Testis (tissue), 3 donors: ENCODE data around the gene C11orf65. TPM values are rescaled to one million over a fixed set of nuclear protein-coding genes. Genes with fewer than 3 reads are reported as not detected.

Source experiments
- DNase-seq: peaks from one replicate; pipeline ENCODE4 v3.0.0-alpha.2; 2019
- H3K27ac ChIP-seq, 2 donors: fragments of 200-600 bp; sonication (generic); one replicate each; pipeline ENCODE4 v1.5.1; 2019
- H3K27me3 ChIP-seq: fragments of 200-600 bp; sonication (generic); one replicate; pipeline ENCODE4 v1.5.1; 2019
- H3K36me3 ChIP-seq: fragments of 200-600 bp; sonication (generic); one replicate; pipeline ENCODE4 v1.5.1; 2017; ENCODE audit warnings: low read depth; ENCODE audit errors: missing control alignments
- H3K4me1 ChIP-seq: fragments of 200-600 bp; sonication (generic); one replicate; pipeline ENCODE4 v1.5.1; 2019
- H3K4me3 ChIP-seq, 2 donors: fragments of 200-600 bp; sonication (generic); one replicate each; pipeline ENCODE4 v1.5.1; 2017 to 2019
- H3K9me3 ChIP-seq: fragments of 200-600 bp; sonication (generic); one replicate; pipeline ENCODE4 v1.5.1; 2017
- POLR2A ChIP-seq: fragments of 450-650 bp; IDR thresholded peaks from one replicate; pipeline ENCODE4 v1.6.1; 2017; ENCODE audit warnings: antibody characterized with exemption, mild to moderate bottlenecking, moderate library complexity
- WGBS, 2 donors: methylation state at CpG; one replicate each; pipeline ENCODE4 v1.1.5; 2018; 5-methylcytosine and 5-hydroxymethylcytosine counted together
- intact Hi-C: fragments of 100-400 bp; cut with DNase I; formaldehyde crosslinking; loops from one replicate; pipeline ENCODE4 v1.15.1; 2023; ENCODE audit warnings: low total_unique reads
- polyA plus RNA-seq: library from polyadenylated mRNA; stranded (reverse); fragments of 350-450 nt; fragmentation: Illumina TruSeq; extraction: RNeasy Lipid Tissue Mini Kit (QIAGEN cat#74804); gene quantifications from one replicate; pipeline ENCODE4 v1.2.3, GENCODE V29; 2014; ENCODE audit warnings: low read depth, low replicate concordance; ENCODE audit not compliant: insufficient read depth
- total RNA-seq, 2 donors: library from RNA; depleted of rRNA; stranded (reverse); fragments of >200 nt; gene quantifications; one replicate each; pipeline ENCODE4 v1.2.3, GENCODE V29; 2016
- TF ChIP-seq, protein P1 (sequence below), 3 experiments: fragments of 450-650 bp in 2 of 3; fragments of 200-600 bp in 1 of 3; sonication (generic) in 1 of 3; IDR thresholded peaks; one replicate each; pipeline ENCODE4 v1.5.1; 2016 to 2019; ENCODE audit warnings: antibody characterized with exemption in 3 of 3, mild to moderate bottlenecking in 2 of 3, moderate library complexity in 1 of 3

The C11orf65 gene
- total and polyA plus RNA-seq, 3 donors from 2014 or later: 22.1 to 69.7 (median 48.9) TPM

DNA sequence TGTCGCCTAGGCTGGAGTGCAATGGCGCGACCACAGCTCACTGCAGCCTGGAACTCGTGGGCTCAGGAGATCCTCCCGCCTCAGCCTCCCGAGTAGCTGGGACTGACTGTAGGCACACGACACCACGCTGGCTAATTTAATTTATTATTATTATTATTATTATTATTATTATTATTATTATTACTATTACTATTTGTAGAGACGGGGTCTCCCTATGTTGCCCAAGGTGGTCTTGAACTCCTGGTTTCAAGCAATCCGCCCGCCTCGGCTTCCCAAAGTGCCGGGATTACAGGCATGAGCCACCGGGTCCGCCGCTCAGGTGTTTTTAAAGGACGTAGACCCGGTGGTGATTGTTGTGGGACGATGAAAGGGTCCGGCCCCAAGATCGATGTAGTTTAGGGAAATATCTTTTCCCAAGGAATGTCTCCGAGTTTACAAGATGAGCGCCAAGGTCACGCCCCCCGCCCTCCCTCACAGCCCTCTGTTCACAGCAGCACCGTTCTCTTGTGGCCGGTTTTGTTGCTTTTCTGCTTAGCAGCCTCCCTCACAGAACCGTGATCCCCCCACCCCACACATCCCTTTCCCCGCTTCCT, 31.6 kb upstream of the C11orf65 start:
- 39 to 55% methylated on average over 29 of the region's 29 CpGs for WGBS, 2 donors
- Histone ChIP-seq H3K9me3 (no peaks in the 10 kb centered on the region), H3K27me3 (no peaks in the 10 kb centered on the region), H3K36me3 (no peaks in the 10 kb centered on the region), H3K4me3 (peak overlapping the region; percentile 76 to 81), H3K27ac (peak overlapping the region; percentile 84 to 94), H3K4me1 (no peaks in the 10 kb centered on the region)
- intact Hi-C loops: no loop called here
- no peak for TF ChIP-seq POLR2A
- TF ChIP-seq, protein P1, sequence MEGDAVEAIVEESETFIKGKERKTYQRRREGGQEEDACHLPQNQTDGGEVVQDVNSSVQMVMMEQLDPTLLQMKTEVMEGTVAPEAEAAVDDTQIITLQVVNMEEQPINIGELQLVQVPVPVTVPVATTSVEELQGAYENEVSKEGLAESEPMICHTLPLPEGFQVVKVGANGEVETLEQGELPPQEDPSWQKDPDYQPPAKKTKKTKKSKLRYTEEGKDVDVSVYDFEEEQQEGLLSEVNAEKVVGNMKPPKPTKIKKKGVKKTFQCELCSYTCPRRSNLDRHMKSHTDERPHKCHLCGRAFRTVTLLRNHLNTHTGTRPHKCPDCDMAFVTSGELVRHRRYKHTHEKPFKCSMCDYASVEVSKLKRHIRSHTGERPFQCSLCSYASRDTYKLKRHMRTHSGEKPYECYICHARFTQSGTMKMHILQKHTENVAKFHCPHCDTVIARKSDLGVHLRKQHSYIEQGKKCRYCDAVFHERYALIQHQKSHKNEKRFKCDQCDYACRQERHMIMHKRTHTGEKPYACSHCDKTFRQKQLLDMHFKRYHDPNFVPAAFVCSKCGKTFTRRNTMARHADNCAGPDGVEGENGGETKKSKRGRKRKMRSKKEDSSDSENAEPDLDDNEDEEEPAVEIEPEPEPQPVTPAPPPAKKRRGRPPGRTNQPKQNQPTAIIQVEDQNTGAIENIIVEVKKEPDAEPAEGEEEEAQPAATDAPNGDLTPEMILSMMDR (IDR thresholded peaks at IDR 0.05): no peak
- peak; percentile 21 for DNase-seq

DNA sequence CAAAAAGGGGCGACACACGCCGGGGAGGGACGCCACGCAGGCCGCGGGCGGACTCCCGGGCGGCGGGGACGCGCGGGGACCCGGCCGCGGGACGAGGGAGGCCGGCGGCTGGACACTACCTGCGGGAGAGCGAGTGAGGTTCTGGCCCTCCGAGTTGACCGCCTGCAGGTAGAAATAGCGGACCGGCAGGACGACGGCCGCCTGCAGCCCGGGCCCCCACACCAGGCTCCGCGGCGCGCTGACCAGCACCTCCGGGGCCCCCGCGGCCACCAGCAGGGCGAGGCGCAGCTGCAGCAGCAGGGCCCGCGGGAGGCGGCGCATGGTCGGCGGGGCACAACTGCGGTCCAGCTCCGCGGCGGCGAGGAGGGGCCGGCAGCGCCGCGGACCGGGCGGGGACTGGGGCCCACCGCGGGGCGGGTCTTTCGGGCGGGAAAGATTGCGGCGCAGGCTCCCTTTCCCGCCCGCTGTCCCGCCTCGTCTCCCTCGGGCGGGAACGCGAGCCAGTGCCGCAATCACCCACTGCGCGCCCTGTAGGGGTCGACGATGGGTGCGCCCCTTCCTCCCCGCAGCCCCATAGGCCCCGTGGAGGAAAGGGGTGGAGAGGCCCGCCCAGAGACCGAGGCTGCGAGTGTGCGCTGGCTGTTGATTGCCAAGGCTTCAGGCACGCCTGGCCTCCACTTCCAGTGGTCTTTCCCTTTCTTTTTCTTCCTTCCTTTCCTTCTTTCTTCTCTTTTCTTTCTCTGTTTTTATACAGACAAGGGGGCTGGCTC, 30.9 kb upstream of the C11orf65 start, which contains the start of gene POGLUT3:
POGLUT3 (minus strand) TSS at position 339 of the 770 bp plus-strand sequence; CDS start at position 321, 18 bp downstream.
- Histone ChIP-seq H3K27ac (peak within 1 kb of the TSS; percentile 84 to 94), H3K36me3 (no peaks in the 10 kb centered on the region), H3K9me3 (no peaks in the 10 kb centered on the region), H3K4me1 (no peaks in the 10 kb centered on the region), H3K27me3 (no peaks in the 10 kb centered on the region), H3K4me3 (peak within 1 kb of the TSS; percentile 76 to 81)
- TF ChIP-seq, protein P1 (IDR thresholded peaks at IDR 0.05): no peak
- no peak for TF ChIP-seq POLR2A
- DNase-seq: peak; percentile 54
- 0 to 1% methylated on average over 49 to 54 of the region's 84 CpGs for WGBS, 2 donors
- intact Hi-C loops: no loop called here

DNA sequence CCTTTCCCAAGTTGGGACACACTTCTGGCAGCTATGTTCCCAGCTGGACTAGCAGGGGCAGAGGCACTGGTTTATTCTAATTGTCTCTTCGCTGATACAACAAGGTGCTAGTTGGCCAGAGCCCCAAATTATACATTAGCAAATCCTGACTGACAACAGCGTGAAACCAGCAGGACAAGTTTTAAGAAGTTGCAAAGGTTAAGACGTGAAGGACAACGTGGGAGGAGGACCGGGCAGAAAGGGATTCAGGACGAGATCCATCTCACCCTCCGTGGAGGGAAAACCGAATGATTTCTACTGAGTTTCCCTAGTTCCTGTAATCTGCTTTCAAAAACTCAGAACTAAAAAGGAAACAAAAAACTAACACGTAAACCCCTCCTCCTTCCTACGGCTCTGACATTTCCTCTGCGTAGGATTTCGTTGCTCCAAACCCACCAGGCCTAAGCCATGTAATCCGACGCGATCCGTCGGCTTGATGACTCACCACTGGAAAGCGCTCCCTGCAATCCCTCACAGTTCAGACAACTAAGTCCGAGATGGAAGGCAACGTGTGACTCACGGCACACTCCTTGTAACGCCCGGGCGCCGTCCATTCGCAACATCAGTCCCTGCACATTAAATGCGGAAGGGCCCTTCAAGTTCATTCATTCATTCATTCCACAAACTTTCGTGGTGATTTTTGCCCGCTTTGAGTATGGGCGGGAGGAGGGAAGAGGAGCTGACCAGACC, 30.2 kb upstream of the C11orf65 start:
- Histone ChIP-seq H3K9me3 (no peaks in the 10 kb centered on the region), H3K27me3 (no peaks in the 10 kb centered on the region), H3K27ac (peak overlapping the region; percentile 84 to 94), H3K36me3 (no peaks in the 10 kb centered on the region), H3K4me1 (no peaks in the 10 kb centered on the region), H3K4me3 (peak overlapping the region; percentile 76 to 81)
- 0 to 1% methylated on average over 28 to 30 of the region's 30 CpGs for WGBS, 2 donors
- TF ChIP-seq POLR2A: no peak
- TF ChIP-seq, protein P1 (IDR thresholded peaks at IDR 0.05): no peak
- intact Hi-C loops: no loop called here
- DNase-seq: peak; percentile 89

DNA sequence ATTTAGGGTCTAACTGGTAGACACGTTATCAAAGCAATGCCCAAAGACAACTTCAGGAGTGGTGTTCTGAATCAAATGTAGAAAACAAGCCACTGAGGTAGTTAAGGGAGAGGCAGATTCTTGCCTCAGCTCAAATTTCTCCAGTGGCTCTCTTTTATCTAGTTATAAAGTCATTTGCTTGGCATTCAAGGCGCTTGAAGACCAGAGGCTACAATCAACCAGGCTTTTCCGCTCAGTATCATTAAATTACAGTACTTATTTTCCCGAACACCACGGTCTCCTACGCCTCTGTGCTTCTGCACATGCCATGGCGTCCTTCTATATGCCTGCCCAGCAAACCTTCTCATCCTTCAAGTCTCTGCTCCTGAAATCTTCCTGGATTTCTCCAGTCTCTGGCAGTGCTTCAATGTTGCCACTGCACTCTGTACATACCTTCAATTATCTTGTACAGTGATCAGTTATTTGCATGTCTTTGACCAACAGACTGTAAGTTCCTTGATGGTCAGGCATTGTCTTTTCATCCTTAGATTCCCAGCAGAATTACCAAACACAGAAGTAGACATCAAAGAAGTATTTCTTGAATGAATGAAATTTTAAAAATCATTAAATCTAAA, 29.4 kb upstream of the C11orf65 start:
- Histone ChIP-seq H3K4me3 (peak overlapping the region in 1 of 2 donors; percentile 76), H3K36me3 (no peaks in the 10 kb centered on the region), H3K4me1 (no peaks in the 10 kb centered on the region), H3K9me3 (no peaks in the 10 kb centered on the region), H3K27ac (peak overlapping the region; percentile 84 to 94), H3K27me3 (no peaks in the 10 kb centered on the region)
- 65 to 69% methylated on average over 7 of the region's 7 CpGs for WGBS, 2 donors
- intact Hi-C loops: no loop called here
- no peak for TF ChIP-seq POLR2A
- TF ChIP-seq, protein P1 (IDR thresholded peaks at IDR 0.05): no peak
- no peak for DNase-seq
